H1 (cell line): ENCODE data around the gene HOXD4. TPM values are rescaled to one million over a fixed set of nuclear protein-coding genes. Genes with fewer than 3 reads are reported as not detected.

Source experiments
- BACH1 ChIP-seq: IDR thresholded peaks from 2 replicates; pipeline ENCODE4 v1.6.1; 2012; ENCODE audit warnings: low read length, improper control_type of control experiment
- CTBP2 ChIP-seq: IDR thresholded peaks from 2 replicates; pipeline ENCODE4 v1.7.0; 2011; ENCODE audit warnings: borderline replicate concordance, mild to moderate bottlenecking, moderate library complexity, mixed read lengths, low read length; ENCODE audit not compliant: insufficient read depth, insufficient read length
- EZH2 ChIP-seq: fragments of 200-600 bp; sonication (generic); IDR thresholded peaks from 2 replicates; pipeline ENCODE4 v1.7.1; 2012; ENCODE audit warnings: low read depth, mild to moderate bottlenecking, moderate library complexity, low read length, inconsistent platforms; ENCODE audit not compliant: severe bottlenecking
- FOSL1 ChIP-seq: IDR thresholded peaks from 2 replicates; pipeline ENCODE4 v1.6.1; 2011; ENCODE audit warnings: mild to moderate bottlenecking, low read depth, low read length, moderate library complexity; ENCODE audit not compliant: insufficient read depth
- RBBP5 ChIP-seq: IDR thresholded peaks from 2 replicates; pipeline ENCODE4 v1.7.1; 2012; ENCODE audit warnings: low read depth, mild to moderate bottlenecking, inconsistent platforms, low read length, moderate library complexity, borderline replicate concordance
- YY1 ChIP-seq: IDR thresholded peaks from 2 replicates; pipeline ENCODE4 v1.6.1; 2011; ENCODE audit warnings: low read depth, mild to moderate bottlenecking, low read length
- polyA plus RNA-seq, 7 experiments: library from polyadenylated mRNA; depleted of rRNA in 3 of 7; stranded (reverse) in 5 of 7; unstranded in 2 of 7; fragments of >200 nt in 5 of 7; fragments of 200-250 nt in 2 of 7; gene quantifications; 1 replicate in 5 of 7; 2 replicates in 1 of 7; 4 replicates in 1 of 7; pipeline versions ENCODE4 v1.2.1 to v1.2.3, GENCODE V29; 2011 to 2013; ENCODE audit warnings: missing spikeins in 2 of 7, mixed read lengths in 2 of 7
- total RNA-seq: library from RNA; stranded (reverse); fragmentation: NEBNext Ultra II Directional; extraction: Animal tissue kit (Norgen Biotek cat#: 25700); gene quantifications from 2 replicates; pipeline ENCODE4 v1.2.1, GENCODE V29; 2021
- TF ChIP-seq, protein P1 (sequence below), 3 experiments: IDR thresholded peaks; 1 replicate in 2 of 3; 2 replicates in 1 of 3; pipeline versions ENCODE4 v1.5.1 to v1.6.1; 2011; ENCODE audit warnings: low read length in 3 of 3, mild to moderate bottlenecking in 3 of 3, inconsistent platforms in 2 of 3, low read depth in 1 of 3, moderate library complexity in 1 of 3; ENCODE audit not compliant: insufficient read depth in 1 of 3; ENCODE audit errors: control extremely low read depth in 1 of 3

HOXD4 gene
- total and polyA plus RNA-seq, 2 of the 8 experiments (the other 6 are each of a cell fraction or from before 2014, with no cell fraction given): not detected

DNA sequence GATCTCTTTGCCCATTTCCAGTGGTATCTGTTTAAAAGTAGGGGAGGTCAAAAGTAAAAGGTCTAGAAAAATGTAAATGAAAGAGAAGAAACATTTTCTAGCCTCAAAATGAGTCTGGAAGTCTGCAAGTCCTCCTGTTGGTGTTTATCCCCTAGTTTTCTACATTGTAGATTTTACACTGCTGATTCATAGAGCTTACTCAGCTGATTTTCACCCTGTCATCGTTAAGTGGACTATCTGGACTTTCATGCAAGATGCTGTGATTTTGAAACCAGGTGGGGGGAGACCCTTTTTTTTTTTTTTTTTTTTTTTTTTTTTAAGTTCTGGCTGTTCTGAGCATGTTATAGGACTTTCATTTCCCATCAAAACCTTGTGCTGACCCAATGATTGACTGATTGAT lies 16.0 kb downstream of the HOXD4 start (continued):
- TF ChIP-seq YY1: no peak
- no peak for TF ChIP-seq FOSL1
- TF ChIP-seq, protein P1, sequence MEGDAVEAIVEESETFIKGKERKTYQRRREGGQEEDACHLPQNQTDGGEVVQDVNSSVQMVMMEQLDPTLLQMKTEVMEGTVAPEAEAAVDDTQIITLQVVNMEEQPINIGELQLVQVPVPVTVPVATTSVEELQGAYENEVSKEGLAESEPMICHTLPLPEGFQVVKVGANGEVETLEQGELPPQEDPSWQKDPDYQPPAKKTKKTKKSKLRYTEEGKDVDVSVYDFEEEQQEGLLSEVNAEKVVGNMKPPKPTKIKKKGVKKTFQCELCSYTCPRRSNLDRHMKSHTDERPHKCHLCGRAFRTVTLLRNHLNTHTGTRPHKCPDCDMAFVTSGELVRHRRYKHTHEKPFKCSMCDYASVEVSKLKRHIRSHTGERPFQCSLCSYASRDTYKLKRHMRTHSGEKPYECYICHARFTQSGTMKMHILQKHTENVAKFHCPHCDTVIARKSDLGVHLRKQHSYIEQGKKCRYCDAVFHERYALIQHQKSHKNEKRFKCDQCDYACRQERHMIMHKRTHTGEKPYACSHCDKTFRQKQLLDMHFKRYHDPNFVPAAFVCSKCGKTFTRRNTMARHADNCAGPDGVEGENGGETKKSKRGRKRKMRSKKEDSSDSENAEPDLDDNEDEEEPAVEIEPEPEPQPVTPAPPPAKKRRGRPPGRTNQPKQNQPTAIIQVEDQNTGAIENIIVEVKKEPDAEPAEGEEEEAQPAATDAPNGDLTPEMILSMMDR (IDR thresholded peaks at IDR 0.05; ENCODE audit: control extremely low read depth in 1 of 3, insufficient read depth in 1 of 3, low read depth in 1 of 3, low read length in 3 of 3): no peak
- no peak for TF ChIP-seq EZH2
- no peak for TF ChIP-seq BACH1
- TF ChIP-seq CTBP2: no peak
- TF ChIP-seq RBBP5: no peak
